HG02642 (cell line): ENCODE measurements around the gene SLC2A5.

Source experiments
- ATAC-seq: cut with Tn5 transposase; IDR thresholded peaks from one replicate; pipeline ENCODE4 v1.9.1; 2021; ENCODE audit warnings: mild to moderate bottlenecking; ENCODE audit not compliant: unreplicated experiment, poor library complexity

Gene SLC2A5

GRCh38 chr1:8986814-8987190 is 82.6 kb downstream of the SLC2A5 start:
- no peak for ATAC-seq

- no peak for ATAC-seq
Measured at GRCh38 chr1:8985915-8986813, 83.3 kb downstream of the SLC2A5 start.
